Lower leg skin (tissue), 4 donors: ENCODE measurements around the gene ADGRV1. TPM values are rescaled to one million over a fixed set of nuclear protein-coding genes. Genes with fewer than 3 reads are reported as not detected.
A peak's percentile ranks its signal among the peaks of the same experiment; 100 is the strongest.

ENCODE experiments used
- DNase-seq, 2 donors: peaks; one replicate each; pipeline ENCODE4 v3.0.0-alpha.2; 2019; ENCODE audit warnings: low spot score in 2 of 2
- H3K4me3 ChIP-seq: fragments of 200-600 bp; sonication (generic); 2 replicates; pipeline ENCODE4 v1.5.1; 2017; ENCODE audit warnings: mild to moderate bottlenecking, low read depth; ENCODE audit not compliant: poor library complexity, severe bottlenecking
- POLR2A ChIP-seq, 2 donors: fragments of 450-650 bp; IDR thresholded peaks; one replicate each; pipeline ENCODE4 v1.6.1; 2016 to 2017; ENCODE audit warnings: antibody characterized with exemption in 2 of 2, mild to moderate bottlenecking in 1 of 2, moderate library complexity in 1 of 2
- WGBS, 2 donors: methylation state at CpG; one replicate each; pipeline ENCODE4 v1.1.5; 2018; 5-methylcytosine and 5-hydroxymethylcytosine counted together
- intact Hi-C: fragments of 100-400 bp; cut with DNase I; formaldehyde crosslinking; loops from one replicate; pipeline ENCODE4 v1.15.0; 2023; ENCODE audit warnings: low total_unique reads
- total RNA-seq, 4 donors: library from RNA; depleted of rRNA; stranded (reverse); fragments of >200 nt; gene quantifications; one replicate each; pipeline ENCODE4 v1.1.0, GENCODE V29; 2016
- TF ChIP-seq, protein P1 (sequence below), 3 donors: fragments of 450-650 bp; IDR thresholded peaks; one replicate each; pipeline ENCODE4 v1.5.1; 2016; ENCODE audit warnings: antibody characterized with exemption in 3 of 3, mild to moderate bottlenecking in 3 of 3, moderate library complexity in 2 of 3

The ADGRV1 gene
- total RNA-seq, 4 donors from 2014 or later = 1.2 to 4.0 (median 2.7) TPM

DNA sequence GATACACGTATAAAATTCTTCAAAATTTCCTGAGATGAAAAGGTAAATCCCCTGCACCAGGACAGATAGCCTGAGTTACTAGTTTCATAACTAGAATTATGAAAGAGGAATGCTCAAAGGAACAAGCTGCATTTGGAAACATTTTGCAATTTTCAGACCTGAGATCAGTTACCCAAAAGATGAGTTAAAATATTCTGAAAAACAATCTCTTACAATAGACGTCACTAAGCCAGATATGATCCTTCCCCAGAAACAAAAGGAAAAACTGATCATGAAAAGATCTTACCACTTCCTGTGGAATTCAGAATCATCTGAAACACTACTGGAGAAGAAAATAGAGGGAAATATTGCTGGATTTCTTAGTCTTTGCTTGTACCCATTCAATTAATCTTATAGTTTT, 619.9 kb downstream of the ADGRV1 start:
- H3K4me3 ChIP-seq = no peak overlapping the region
- TF ChIP-seq, protein P1, sequence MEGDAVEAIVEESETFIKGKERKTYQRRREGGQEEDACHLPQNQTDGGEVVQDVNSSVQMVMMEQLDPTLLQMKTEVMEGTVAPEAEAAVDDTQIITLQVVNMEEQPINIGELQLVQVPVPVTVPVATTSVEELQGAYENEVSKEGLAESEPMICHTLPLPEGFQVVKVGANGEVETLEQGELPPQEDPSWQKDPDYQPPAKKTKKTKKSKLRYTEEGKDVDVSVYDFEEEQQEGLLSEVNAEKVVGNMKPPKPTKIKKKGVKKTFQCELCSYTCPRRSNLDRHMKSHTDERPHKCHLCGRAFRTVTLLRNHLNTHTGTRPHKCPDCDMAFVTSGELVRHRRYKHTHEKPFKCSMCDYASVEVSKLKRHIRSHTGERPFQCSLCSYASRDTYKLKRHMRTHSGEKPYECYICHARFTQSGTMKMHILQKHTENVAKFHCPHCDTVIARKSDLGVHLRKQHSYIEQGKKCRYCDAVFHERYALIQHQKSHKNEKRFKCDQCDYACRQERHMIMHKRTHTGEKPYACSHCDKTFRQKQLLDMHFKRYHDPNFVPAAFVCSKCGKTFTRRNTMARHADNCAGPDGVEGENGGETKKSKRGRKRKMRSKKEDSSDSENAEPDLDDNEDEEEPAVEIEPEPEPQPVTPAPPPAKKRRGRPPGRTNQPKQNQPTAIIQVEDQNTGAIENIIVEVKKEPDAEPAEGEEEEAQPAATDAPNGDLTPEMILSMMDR (IDR thresholded peaks at IDR 0.05) = no peak
- no peak for TF ChIP-seq POLR2A (IDR thresholded peaks at IDR 0.05)
- DNase-seq = no peak
- WGBS, 2 donors = 43 to 53% methylated on average over 2 of the region's 2 CpGs
- intact Hi-C loops = no loop called here

DNA sequence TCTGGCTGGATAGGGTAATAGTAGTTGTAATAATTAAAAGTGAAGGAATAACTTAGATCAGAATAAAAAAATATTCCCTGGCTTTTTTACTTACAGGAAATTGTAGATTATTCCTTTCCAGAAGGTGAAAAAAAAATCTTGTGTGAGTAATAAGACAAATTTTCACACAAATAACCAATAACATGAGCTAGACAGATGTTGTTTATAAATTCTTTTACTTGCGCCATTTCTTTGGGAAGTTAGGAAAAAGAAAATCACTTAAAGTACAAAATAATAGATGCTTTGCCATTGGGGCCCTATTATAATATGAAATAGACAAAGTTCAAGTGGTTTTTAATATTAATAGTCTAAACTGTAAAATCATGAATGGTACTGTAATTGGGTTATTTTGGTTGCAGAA, 620.4 kb downstream of the ADGRV1 start:
- 62 to 74% methylated on average over 1 of the region's 1 CpG for WGBS, 2 donors
- no peak overlapping the region for H3K4me3 ChIP-seq
- intact Hi-C loops = no loop called here
- DNase-seq = no peak
- no peak for TF ChIP-seq POLR2A (IDR thresholded peaks at IDR 0.05)
- TF ChIP-seq, protein P1 (IDR thresholded peaks at IDR 0.05) = no peak

DNA sequence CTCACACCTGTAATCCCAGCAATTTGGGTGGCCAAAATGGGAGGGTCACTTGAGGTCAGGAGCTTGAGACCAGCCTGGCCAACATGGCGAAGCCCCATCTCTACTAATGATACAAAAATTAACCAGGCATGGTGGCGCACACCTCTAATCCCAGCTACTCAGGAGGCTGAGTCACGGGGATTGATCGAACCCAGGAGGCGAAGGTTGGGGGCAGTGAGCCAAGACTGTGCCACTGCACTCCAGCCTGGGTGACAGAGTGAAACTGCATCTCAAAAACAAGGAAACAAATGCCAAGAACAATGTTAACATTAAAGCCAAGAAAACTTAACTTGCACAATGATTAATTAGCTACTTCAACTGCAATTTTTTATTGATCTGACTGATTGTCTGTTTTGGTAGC, 621.9 kb downstream of the ADGRV1 start:
- TF ChIP-seq POLR2A (IDR thresholded peaks at IDR 0.05) = no peak
- TF ChIP-seq, protein P1 (IDR thresholded peaks at IDR 0.05) = no peak
- intact Hi-C loops = no loop called here
- no peak for DNase-seq
- 92 to 93% methylated on average over 5 of the region's 5 CpGs for WGBS, 2 donors
- no peak overlapping the region for H3K4me3 ChIP-seq

DNA sequence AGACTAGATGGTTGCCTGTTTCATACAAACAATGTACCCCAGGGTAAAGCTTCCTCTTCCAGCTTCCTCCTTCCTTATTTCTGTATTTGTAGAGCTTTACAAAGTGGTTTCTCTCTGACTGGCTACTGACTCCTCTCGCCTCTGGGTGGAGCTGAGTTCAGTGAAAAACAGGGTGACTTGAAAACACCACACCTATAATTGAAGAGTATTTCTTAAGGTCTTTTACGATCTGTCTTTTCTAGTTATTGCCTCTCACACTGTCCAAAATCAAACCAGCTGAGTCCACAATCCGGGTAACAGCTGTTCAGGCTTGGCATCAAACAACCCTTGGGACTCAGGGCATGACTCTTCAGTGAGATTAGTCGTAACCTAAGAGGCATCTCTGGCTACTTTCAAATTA, 624.2 kb downstream of the ADGRV1 start:
- H3K4me3 ChIP-seq = no peak overlapping the region
- TF ChIP-seq POLR2A (IDR thresholded peaks at IDR 0.05) = no peak
- TF ChIP-seq, protein P1 (IDR thresholded peaks at IDR 0.05) = no peak
- intact Hi-C loops = no loop called here
- peak in 1 of 2 donors; percentile 40 for DNase-seq
- 31 to 35% methylated on average over 4 of the region's 4 CpGs for WGBS, 2 donors

DNA sequence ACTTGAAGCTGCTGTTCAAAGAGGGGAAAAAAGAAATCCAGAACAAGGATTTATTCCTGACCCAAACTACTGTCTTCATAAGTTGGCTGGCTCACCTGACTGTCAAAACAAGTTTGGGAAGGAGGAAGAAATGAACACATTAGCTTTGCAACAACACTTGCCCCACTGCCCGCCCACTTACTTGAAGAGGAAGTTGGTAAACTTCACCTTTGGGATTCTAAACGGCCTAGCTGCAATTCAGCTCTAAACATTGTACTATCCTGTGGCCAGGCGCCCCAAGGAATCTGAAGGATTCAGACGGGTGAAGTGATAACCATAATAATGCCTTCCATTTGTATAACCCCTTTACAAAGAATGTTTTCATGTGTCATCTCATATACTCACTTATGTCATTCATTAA, 625.1 kb downstream of the ADGRV1 start:
- no peak for DNase-seq

DNA sequence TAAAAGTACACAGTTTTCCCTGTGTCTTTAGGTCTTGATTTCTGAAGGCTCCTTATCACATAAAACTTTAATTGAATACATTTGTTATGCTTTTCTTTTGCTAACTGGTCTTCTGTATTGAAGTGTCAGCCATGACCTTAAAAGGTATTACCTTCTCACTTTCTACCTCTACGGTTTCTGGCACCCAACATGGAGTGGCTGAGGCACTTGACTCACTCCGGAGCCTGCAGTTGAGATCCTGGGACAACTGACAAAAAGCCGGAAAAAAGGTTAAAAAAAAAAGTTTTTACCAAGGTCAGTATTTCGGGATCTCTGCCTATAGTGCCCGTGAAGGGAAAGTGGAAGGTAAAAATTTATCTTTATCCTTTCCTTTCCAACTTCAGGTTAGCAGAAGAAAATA, 627.5 kb downstream of the ADGRV1 start:
- no peak for DNase-seq
- no peak overlapping the region for H3K4me3 ChIP-seq
- WGBS, 2 donors = 89 to 91% methylated on average over 5 of the region's 5 CpGs
- no peak for TF ChIP-seq POLR2A (IDR thresholded peaks at IDR 0.05)
- TF ChIP-seq, protein P1 (IDR thresholded peaks at IDR 0.05) = no peak
- intact Hi-C loops = no loop called here

More for the DNA sequence above, 625.1 kb downstream of the ADGRV1 start:
- no peak overlapping the region for H3K4me3 ChIP-seq
- WGBS, 2 donors = 64 to 66% methylated on average over 4 of the region's 4 CpGs
- intact Hi-C loops = no loop called here
- no peak for TF ChIP-seq POLR2A (IDR thresholded peaks at IDR 0.05)
- TF ChIP-seq, protein P1 (IDR thresholded peaks at IDR 0.05) = no peak
